HG03460 (cell line): ENCODE results near the gene ABCC9.
"Not testable (repeated sequence)": the region's sequence is repeated elsewhere in the genome, so short reads cannot be mapped to it uniquely, and the experiment has no call there.

Experiments
- ATAC-seq: cut with Tn5 transposase; IDR thresholded peaks from one replicate; pipeline ENCODE4 v1.9.1; 2021; ENCODE audit not compliant: unreplicated experiment

Gene ABCC9

DNA sequence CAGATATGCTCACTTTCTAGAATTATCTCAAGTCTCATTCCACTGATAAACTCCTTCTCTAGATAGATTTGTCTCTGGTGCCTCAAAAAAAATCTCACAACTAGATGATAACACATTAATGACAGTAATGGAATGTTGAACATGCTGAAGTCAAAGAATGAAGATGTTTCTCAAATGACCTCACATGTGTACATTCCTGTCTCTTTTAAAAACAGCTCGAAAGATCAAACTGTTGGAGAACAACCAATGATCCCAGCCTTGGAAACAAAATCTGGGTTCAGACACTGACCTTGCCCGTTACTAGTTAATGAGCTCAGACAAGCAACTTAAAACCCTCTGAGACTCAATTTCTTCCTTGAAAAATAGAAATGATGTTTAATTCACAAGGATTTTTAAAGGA lies 122.0 kb downstream of the ABCC9 start:
- ATAC-seq = no peak

DNA sequence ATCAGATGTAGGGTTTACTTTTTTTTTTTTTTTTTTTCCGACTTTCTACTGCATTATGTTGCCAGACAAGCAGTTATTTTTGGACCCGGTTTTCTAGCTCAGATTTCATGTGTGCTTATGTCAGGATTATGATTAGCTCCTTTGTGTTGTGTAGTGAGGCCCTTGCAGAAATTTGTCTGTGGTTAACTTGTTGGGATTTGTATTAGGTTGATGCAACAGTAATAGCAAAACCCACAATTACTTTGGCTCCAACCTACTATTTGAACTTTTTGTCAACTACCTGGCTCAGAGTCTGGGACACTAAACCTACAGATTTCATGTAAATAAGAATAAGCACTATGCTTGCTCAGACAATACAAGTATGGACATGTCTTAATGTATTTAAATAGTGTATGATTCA lies 122.6 kb downstream of the ABCC9 start:
- ATAC-seq = no peak

DNA sequence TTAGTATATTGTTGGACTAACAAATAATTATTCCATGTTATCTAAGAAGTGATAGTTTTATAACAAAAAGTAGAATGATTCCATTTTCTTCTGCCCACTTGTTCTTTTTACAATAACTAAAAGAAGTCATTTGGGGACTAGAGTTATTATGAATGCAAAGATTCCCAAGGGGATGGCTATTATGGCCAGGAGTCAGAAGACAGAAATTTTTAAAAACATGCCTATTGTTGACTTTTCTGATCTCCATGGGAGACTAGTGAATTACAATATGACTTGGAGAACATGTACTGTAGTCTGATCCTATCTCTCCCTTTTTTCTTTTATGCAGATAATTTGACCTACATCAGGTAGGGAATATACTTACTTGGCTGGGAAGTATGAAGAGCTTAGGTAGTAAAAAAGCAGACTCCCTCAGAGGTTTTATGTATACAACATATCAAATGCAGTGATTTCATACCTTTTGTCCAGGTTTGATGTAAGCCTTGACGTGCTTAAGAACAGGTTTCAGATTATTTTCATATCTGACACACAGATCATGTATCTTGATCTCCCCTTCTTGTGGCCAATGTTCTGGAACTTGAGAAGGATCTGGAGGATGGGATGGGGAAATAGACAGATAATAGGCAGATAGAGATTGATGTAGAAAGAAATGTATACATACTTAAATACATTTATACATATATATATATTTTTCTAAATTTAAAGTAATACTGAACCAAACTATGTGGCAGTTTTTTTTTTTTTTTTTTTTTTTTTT lies 125.7 kb downstream of the ABCC9 start:
- ATAC-seq = no peak

DNA sequence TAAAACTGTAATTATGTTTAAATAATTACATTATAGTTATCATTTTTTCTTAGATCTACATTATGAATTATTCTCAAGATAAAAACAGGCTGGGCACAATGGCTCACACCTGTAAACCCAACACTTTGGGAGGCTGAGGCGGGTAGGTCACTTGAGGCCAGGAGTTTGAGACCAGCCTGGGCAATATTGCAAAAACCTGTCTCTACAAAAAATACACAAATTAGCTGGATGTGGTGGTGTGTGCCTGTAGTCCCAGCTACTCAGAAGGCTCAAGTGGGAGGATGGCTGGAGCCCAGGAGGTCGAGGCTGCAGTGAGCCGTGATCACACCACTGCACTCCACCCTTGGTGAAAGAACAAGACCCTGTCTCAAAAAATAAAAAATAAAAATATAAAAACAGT lies 126.4 kb downstream of the ABCC9 start:
- no peak for ATAC-seq

DNA sequence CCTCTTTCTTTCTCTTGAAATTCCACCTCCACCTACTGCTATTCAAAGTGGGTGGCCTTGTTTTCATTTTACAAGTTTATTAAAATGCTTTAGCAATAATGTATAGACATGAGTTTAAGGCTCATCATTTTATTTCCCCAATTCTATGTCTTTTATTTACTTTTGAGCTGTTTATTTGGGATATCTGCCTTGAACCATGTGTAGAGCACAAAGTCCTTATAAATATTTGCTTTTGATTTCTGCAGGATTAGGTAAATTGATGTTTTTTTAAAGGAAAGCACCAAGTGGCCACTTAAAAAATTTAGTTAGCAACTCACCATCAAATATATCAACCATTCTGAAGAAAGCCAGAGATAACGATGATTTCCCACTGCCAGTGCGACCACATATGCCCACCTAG lies 126.9 kb downstream of the ABCC9 start:
- no peak for ATAC-seq

DNA sequence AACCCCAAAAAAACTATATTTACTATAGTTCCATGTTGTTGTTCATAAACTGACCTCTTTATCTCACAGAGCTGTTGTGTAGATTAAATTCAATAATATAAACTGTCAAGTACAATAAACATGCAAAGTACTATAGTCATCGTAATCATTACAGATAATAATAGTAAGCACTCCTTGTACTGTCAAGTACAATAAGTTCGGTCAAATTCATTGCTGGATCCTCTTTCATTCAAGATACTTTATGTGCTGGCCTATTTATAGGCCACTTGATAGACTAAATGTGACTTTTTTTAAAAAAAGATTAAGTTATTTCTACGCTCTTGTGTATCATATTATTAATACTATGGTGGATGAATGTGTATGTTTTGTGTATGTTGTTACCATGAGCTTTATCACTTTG lies 127.5 kb downstream of the ABCC9 start:
- no peak for ATAC-seq

DNA sequence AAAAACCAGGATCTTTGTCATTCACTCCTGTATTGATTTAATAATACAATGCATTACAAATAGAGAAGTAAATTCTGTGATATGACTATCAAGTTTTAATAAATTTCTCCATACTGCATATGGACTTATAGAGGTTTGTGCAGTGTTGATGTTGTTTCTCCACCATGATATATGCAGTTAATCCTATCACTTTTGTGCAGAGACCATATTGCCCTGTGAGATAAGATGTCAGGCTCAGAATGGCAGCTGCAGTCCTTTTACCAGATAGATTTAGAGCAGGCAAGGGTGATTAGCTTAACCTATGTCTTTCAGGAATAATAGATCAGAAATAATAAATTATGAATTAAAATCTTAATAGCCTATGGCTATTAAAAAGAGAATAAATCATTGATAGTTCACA lies 128.1 kb downstream of the ABCC9 start:
- ATAC-seq = no peak

DNA sequence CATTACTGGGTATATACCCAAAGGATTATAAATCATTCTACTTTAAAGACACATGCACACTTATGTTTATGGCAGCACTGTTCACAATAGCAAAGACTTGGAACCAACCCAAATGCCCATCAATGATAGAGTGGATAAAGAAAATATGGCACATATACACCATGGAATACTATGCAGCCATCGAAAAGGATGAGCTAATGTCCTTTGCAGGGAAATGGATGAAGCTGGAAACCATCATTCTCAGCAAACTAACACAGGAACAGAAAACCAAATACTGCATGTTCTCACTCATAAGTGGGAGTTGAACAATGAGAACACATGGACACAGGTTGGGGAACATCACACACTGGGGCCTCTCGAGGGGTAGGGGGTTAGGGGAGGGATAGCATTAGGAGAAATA lies 128.9 kb downstream of the ABCC9 start:
- ATAC-seq = not testable (repeated sequence)

DNA sequence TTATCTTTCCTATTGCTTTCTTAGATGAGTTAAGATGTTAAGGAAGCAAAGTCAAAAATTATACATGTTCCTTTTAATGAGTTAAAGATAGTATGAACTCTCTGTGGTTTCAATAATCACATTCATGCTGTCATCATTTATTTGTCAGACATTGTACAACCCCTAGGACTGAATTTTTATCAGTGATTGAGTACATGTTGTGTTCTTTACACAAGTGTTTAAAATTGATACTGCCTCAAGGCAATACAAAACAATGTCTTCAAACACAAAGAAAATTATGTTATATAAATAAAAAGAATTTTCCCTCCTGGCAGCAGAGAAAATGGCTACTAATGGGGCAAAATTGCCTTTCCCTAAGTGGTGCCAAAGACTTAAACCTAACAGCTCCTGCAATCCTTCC lies 132.1 kb downstream of the ABCC9 start:
- no peak for ATAC-seq

DNA sequence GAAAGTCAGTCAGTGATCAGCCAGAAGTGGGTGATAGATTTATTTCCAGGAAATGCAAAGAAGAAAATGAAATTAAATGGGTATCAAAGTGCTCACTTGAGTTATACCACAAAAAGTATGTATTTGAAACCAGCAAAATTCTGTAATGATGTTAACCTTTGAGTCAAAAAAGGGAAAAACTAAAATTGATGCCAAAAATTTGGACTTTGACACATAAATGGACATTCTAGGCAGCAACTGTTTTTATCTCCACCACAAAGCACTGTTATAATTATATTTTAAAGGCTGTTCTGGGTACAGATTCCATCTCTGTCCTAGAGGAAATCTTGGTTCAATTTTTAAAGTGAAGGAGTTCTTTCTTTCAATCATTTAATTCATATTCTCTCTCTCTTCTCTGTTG lies 135.0 kb downstream of the ABCC9 start:
- no peak for ATAC-seq

DNA sequence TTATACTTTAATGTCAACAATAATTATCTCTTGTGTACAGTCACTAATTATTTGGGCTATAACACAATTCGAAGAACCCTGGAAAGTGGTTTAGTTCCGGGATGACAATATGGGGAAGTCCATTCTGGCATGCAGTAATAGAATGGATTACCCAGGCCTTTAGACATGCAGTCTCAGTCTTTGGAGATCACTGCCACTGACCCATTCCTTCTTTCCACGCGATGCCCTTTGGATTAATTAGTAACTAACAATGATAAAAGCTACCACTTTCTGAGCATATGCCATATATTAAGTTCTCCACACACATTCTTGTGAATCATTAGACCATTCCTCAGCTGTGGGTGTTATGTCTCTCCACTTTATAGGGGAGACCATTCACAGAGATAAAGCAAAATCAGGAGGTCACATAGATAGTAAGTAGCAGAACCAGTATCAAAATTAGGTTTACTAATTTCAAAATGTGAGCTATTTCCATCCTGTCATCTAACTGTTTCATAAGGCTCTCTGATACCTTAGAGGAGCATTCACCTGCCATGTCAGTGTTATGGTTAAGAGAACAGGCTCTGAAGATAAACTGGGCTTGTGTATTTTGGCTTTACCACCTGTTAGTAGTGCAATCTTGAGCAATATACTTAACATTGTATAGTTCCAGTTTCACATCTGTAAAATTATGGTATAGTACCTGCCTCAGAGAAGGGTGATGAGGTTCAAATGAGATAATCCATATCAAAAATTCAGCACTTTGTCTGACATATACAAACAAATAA lies 139.5 kb downstream of the ABCC9 start:
- ATAC-seq = no peak

DNA sequence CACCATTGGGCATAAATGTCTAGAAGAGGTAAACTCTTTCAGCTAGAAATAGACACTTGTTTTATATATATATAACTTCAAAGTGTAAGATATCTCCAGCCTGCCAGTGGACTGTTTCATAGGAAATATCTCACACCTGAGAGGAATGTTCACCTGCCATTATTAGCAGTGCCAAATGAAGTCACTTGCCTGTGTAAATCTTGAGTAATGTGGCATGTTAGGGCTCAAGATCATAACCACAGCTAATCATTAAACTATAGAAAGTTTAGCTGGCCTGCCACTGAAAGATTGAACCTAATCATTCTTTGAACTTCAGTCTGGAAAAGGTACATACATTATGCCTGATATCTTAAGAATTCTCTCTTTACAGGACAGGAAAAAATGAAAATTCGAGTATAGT lies 141.2 kb downstream of the ABCC9 start:
- ATAC-seq = no peak

DNA sequence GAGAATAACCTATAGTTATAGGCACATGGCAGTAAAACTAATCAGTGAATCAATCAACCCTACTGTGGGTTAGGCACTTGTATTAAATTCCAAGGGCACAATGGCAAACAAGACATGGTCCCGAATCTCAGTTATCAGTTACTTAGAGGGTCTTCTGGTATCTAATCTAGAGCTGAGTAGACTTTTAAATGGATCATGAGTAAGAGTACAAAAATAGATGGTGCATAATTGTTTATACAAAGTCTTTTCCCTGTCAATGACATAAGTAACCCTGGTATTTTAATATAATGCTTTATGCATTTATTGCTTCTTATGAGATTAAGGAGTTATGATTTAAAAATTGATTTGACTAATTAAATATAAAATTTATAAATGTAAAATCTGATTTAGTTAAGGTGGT lies 143.7 kb downstream of the ABCC9 start:
- no peak for ATAC-seq

DNA sequence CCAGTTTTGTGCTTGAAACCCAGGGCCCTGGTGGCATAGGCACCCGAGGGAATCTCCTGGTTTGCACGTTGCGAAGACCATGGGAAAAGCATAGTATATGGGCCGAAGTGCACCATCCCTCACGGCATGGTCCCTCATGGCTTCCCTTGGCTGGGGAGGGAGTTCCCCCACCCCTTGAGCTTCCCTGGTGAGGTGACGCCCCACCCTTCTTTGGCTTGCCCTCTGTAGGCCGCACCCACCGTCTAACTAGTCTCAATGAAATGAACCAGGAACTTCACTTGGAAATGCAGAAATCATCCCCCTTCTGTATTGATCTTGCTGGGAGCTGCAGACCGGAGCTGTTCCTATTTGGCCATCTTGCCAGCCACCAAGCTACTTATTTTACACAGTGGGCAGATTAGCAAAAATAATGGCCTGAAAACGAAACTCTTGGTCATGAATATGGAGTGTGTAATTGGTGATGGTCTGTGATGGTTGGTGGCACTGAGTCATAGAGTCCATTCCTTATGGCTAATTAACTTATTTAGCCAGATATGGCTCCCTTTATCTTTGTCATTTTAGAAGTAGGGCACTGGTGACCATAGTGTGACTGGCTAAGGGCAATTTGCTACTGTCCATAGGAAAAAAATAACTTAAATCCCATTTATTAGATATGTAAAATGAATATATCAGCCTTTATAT lies 145.4 kb downstream of the ABCC9 start:
- no peak for ATAC-seq

DNA sequence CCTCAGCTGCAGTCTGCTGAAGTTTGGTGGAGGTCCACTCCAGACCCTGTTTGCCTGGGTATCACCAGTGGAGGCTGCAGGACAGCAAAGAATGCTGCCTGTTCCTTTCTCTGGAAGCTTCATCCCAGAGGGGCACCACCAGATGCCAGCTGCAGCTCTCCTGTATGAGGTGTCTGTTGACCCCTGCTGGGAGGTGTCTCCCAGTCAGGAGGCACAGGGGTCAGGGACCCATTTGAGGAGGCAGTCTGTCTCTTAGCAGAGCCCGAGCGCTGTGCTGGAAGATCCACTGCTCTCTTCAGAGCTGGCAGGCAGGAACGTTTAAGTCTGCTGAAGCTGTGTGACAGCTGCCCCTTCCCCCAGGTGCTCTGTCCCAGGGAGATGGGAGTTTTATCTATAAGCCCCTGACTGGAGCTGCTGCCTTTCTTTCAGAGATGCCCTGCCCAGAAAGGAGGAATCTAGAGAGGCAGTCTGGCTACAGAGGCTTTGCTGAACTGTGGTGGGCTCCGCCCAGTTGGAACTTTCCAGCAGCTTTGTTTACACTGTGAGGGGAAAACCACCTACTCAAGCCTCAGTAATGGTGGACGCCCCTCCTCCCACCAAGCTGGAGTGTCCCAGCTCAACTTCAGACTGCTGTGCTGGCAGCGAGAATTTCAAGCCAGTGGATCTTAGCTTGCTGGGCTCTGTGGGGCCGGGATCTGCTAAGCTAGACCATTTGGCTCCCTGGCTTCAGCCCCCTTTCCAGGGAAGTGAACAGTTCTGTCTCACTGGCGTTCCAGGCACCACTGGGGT lies 146.2 kb downstream of the ABCC9 start:
- ATAC-seq = not testable (repeated sequence)

DNA sequence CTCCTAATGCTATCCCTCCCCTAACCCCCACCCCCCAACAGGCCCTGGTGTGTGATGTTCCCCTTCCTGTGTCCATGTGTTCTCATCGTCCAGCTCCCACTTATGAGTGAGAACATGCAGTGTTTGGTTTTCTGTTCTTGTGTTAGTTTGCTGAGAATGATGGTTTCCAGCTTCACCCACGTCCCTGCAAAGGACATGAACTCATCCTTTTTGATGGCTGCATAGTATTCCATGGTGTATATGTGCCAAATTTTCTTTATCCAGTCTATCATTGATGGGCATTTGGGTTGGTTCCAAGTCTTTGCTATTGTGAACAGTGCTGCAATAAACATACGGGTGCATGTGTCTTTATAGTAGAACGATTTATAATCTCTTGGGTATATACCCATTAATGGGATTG lies 151.5 kb downstream of the ABCC9 start:
- ATAC-seq = not testable (repeated sequence)

DNA sequence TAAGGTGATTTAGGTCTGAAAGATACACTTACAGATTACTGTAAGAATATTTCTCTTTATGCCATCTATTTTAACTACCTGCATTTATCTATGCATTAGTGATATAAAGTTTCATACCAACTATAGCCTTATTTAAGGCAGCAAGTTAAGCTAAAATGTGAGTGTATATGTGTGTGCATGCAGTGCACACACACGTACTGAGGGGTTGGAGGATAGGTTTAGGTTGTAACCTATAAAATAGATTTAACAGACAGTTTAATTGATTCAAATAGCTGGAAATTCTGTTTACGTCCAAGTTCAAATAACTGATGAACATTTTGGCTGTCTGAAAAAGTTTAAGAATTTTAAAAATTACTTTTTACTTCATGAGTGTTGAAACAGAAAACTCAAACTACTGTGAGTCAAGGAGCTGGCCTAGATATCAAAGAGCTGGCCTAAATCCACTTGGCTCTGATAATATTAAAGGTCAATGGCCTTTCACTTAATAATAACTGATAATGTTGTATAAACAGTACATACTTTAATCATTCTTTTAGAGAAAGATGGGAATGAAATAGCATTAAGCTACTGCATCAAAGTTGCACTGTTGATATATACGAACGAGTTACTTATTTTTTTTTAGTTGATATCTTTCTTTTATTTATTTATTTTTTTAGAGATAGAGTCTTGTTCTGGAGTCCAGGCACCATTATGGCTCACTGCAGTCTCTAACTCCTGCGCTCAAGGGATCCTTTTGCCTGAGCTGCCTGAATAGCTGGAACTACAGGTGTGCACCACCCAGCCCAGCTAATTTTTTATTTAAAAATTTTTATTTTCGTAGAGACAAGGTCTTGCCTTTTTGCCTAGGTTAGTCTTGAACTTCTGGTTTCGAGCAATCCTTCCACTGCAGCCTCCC lies 152.9 kb downstream of the ABCC9 start:
- no peak for ATAC-seq

DNA sequence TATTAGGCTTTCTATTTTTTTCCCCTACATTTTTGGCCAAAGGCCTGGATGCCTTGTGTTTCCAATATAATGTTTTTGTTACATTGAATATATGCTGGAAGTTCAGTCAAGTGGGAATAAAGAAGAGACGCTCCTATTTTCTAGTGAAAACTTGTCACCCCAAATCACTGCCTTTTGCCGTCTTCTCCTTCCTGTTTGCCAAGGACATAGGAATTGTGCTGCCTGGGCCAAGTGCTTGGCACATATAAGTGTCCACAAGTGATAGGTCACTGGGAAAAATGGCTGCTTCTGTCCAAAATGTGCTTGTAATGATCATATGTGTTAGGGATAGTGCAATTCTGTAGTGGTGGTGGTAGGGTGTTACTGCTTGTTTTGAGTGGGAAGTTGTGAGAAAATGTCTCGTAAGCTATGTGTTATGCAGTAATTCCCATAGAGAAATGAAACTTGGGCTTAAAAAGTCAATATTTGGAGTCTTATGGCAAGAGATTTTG lies 155.1 kb downstream of the ABCC9 start:
- ATAC-seq = no peak

DNA sequence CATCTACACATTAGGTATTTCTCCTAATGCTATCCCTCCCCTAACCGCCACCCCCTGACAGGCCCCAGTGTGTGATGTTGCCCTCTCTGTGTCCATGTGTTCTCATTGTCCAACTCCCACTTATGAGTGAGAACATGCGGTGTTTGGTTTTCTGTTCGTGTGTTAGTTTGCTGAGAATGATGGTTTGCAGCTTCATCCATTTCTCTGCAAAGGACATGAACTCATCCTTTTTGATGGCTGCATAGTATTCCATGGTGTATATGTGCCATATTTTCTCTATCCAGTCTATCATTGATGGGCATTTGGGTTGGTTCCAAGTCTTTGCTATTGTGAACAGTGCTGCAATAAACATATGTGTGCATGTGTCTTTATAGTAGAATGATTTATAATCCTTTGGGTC lies 158.5 kb downstream of the ABCC9 start:
- not testable (repeated sequence) for ATAC-seq

DNA sequence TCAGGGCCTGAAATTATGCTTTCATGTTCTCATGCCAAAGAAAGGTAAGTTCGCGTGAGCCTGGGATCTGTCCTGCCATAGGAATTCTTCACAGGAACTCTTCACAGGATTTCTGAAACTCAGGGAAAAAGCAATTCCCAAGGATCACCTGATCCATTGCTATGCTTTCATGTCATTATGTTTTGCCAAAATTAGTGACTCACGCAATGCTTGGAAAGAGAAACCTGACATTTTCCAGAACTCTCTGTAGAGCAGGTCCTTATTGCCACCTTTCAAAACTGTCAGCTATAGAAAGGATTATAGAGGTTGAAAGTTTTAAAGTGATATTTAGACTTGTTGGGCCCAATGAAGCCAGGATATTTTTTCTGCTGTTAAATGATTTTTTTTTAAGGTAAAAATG lies 160.4 kb downstream of the ABCC9 start:
- no peak for ATAC-seq
